GM18867 (cell line): ENCODE measurements around the gene ECT2.
A peak's percentile ranks its signal among the peaks of the same experiment; 100 is the strongest.
"Not testable (repeated sequence)": the region's sequence is repeated elsewhere in the genome, so short reads cannot be mapped to it uniquely, and the experiment has no call there.

ENCODE experiments used
- ATAC-seq: cut with Tn5 transposase; IDR thresholded peaks from one replicate; pipeline ENCODE4 v1.9.1; 2021; ENCODE audit warnings: mild to moderate bottlenecking, moderate library complexity; ENCODE audit not compliant: unreplicated experiment

The ECT2 gene

GRCh38 chr3:172804323-172804722 lies 53.8 kb downstream of the ECT2 start:
- no peak for ATAC-seq

- peak; percentile 62 for ATAC-seq
Observed at GRCh38 chr3:172808969-172809546, 58.5 kb downstream of the ECT2 start.

GRCh38 chr3:172811099-172811498 lies 60.6 kb downstream of the ECT2 start:
- ATAC-seq: no peak

DNA sequence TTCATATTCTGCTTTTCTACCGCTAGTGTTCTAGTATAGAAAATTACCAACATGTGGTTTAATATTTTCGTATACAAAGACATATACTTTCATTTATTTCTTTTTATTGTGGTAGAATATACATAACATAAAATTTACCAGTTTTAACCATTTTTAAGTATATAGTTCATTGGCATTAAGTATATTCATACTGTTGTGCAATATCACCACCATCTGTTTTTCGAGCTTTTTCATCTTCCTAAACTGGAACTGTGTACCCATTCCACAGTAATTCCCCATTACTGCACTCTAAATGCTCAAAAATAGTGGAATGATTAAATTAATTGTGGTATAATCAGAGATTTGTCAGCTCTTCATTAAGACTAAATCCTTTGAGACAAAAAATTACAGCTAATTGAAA lies 62.9 kb downstream of the ECT2 start:
- ATAC-seq: no peak

DNA sequence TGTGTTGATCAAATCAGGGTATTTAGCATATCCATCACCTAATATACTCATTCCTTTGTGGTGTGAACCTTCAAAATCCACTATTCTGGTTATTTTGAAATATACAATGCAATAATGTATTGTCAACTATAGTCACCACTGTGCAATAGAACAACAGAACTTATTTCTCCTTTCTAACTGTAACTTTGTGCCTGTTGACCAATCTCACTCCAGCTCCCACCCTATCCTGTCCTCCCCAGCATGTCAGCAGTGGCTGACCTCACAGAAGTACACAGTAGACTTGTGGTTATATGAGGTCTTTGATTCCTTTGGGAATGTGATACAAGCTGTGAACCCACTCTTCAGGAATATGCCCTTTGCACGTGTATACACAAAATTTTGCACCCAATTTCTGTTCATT lies 64.2 kb downstream of the ECT2 start:
- ATAC-seq: no peak

- no peak for ATAC-seq
Observed at GRCh38 chr3:172815857-172816256, 65.3 kb downstream of the ECT2 start.

GRCh38 chr3:172816281-172816680 lies 65.8 kb downstream of the ECT2 start:
- ATAC-seq: no peak

- no peak for ATAC-seq
Observed at GRCh38 chr3:172816968-172817367, 66.4 kb downstream of the ECT2 start.

GRCh38 chr3:172820492-172820891 lies 70.0 kb downstream of the ECT2 start:
- no peak for ATAC-seq

GRCh38 chr3:172824229-172824628 lies 73.7 kb downstream of the ECT2 start:
- no peak for ATAC-seq

DNA sequence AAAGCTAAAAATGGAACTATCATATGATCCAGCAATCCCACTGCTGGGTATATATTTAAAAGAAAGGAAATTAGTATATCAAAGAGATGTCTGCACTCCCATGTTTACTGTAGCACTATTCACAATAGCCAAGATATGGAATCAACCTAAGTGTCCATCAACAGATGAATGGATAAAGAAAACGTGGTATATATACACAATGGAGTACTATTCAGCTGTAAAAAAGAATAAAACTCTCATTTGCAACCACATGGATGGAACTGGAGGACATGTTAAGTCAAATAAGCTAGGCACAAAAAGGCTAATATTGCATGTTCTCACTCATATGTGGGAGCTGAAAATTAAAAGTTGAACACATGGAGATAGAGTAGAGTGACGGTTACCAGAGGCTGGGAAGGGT lies 76.7 kb downstream of the ECT2 start:
- ATAC-seq: not testable (repeated sequence)

DNA sequence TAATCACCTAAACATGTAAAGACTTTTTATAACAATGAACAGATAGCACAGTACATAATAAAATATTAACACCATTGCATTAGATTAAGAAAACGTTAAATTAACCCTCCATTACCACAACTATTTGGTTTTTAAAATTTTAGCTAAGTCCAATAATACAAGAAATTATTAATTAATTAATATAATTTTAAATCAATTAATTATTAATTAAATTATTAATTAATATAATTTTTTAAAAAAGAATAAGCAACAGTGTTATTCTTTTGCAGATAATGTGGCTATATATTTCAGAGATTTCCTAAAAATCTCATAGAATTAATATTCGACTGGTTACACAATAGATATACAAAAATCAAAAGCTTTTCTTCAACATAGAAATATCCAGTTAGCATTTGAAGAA lies 82.5 kb downstream of the ECT2 start:
- no peak for ATAC-seq

DNA sequence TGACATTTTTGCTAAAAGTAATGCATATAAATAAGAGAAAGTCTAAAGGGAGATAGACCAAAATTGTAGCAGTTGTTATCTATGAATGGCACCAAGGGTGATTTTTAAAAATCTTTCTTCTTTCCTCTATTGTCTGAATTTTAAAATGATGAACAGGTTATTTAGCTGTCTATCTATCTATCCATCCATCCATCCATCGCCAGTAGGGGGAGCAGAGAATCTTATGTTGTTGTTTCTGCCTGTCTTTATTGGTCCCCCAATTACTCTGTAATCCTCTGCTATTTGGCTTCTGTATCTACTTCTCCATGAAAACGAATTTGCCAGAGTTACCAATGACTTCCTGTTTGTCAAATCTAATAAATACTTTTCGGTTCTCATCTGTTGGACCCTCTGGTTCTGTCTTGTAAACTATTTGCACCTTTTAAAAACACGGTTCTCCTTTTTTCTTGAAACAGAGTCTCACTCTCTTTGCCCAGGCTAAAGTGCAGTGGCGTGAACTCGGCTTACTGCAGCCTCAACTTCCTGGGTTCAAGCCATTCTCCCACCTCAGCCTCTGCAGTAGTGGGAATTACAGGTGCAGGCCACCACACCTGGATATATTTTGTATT lies 86.0 kb downstream of the ECT2 start:
- ATAC-seq: peak; percentile 84

GRCh38 chr3:172839679-172840078 lies 89.2 kb downstream of the ECT2 start:
- ATAC-seq: no peak

DNA sequence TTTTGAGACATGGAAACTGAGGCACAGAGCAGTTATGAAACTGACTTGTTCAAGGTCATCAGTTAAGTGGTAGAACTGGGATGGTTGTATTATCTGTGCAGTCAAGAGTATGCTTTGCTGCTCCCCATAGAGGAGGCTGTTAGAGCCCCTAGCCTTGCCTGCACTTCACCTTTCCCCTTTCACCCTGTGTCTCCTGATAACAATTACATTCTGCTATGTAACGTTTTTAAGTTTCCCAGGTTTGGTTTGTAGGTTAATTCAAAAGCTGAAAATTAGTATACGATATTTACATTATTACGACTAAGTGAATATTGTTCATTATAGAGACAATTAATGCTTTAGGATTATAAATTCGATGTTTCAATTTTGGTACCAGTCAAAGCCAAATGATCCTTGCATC lies 89.9 kb downstream of the ECT2 start:
- ATAC-seq: no peak

GRCh38 chr3:172840913-172841312 lies 90.4 kb downstream of the ECT2 start:
- no peak for ATAC-seq

GRCh38 chr3:172844428-172844827 lies 93.9 kb downstream of the ECT2 start:
- no peak for ATAC-seq

- ATAC-seq: peak; percentile 69
Observed at GRCh38 chr3:172846103-172846561, 95.6 kb downstream of the ECT2 start.

GRCh38 chr3:172846706-172847105 lies 96.2 kb downstream of the ECT2 start:
- no peak for ATAC-seq

DNA sequence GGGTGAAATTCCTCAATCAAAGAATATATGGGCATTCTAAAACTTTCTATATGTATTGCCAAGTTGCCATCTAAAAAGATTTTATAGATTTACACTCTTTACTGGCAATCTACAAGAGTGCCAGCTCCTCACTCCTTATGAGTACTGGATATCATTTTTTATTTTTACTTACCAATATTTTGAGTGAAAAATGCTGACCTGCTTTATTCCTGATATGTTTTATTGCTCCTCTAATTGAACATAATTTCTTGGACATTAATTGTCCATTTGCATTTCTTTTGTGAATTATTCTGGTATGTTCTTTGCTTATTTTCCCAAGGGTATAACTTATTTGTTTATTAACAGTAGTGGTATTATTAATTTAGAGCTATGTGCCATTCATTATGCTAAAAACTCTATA lies 96.8 kb downstream of the ECT2 start:
- ATAC-seq: no peak

DNA sequence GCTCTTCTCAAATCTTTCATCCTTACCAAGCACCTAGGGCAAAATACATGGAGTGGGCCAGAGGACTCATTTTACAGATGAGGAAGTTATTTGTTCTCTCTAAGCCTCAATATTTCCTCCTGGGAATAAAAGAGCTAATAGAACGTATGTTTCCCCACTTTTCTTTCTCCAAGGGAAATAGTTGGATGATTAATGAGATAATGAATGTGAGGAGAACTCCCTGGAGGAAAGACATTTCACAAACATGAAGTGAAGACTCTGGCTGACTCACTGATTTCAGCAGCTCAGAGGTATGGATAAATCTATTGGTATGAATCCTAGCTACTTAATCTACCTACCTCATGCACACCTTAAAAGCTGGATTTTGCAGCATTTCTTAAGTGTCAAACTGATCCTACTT lies 98.4 kb downstream of the ECT2 start:
- ATAC-seq: no peak

DNA sequence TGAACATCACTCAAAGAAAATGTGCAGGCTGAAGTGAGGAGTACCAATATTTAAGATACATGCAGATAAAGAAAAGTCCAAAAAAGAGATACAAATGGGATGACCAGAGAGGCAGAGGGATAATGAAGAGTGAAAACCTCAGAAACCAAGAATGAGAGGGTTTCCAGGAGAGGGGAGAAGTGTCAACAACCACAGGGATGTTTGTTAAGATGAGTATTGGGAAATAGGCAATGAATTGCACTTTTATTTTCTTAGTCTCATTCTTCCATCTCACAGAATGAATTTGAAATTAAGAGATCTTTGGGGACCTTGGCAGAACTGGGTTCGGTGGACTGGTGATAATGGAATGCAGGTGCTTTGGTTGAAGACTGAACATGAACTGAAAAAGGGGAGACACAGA lies 102.5 kb downstream of the ECT2 start:
- no peak for ATAC-seq
